Measurements from ENCODE around the gene TRABD2B.

The TRABD2B gene

GRCh38 chr1:47713333-47713953 lies 283.7 kb downstream of the TRABD2B start:
- no peak for DNase-seq

- no peak for DNase-seq
Measured at GRCh38 chr1:47712596-47713299, 284.4 kb downstream of the TRABD2B start.

DNA sequence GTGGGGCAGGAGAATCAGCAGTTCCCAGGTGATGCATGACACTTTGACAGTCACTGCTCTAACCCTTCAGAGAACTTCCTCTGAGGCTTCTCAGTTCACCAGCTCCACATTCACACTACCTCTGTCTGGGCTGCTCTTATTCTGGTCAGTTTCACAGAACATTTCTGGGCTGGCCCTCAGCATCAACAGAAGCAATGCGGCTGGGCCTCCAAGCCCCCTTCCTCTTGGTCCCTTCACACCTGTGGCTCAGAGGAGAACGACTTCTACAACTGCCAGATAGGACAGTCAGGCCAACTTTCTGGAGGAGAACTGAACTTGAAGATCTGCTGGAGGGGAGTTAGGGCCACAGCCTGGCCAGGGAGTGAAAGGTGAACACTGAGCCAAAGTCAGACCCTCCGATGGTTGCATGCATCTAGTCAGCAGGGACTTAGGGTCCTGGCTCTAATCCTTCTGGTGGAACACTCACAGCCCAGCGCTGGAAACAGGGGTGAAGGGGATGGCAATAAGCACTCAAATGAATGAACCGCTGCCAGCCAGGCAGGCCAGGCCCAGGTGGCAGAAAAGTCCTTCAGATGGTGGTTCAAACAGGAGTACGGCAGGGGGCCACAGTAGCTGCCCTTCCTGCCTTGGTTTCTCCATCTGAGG lies 285.2 kb downstream of the TRABD2B start:
- DNase-seq, result no peak

DNA sequence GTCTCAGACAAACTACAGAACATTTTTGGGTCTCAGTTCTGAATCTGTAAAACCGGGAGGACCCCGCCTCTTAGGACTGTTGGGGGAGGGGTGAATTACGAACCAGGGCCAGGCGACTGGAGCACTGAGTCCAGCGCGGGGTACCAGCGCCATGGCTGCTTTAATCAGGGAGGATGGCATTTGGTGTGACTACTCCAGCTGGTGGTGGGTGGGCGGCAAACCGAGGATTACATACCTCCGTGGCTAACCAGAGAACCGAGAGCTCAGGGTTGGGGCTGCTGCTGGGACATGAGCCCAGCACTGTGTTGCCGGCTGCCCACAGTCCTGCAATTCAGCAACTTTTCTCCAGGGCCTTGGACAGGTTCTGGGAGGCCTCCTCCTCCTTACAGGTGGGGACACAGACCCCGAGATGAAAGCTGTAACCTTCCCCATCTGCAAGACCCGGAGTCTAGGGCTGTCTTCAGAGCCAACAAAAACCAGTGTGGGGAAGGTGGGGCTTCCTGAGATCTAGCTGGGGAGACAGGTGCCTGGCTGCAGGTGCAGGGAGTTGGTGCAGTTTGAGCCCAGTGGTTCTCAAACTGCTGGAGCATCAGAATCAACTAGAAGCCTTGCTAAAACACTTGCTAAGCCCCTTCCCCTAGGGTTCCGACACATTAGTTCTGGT lies 285.9 kb downstream of the TRABD2B start:
- no peak for DNase-seq

All from NCI-H1694 (cell line).